Activated CD4-positive, alpha-beta T cell treated with anti-CD3 and anti-CD28 coated beads, Interleukin-2, amount 10 ng/mL, durations not matched to agents 7 days and 5 days (primary cell): ENCODE results near the gene CAMSAP3. TPM values are rescaled to one million over a fixed set of nuclear protein-coding genes. Genes with fewer than 3 reads are reported as not detected.

Experiments
- CTCF ChIA-PET: fragments of 350-600 bp; sonication (Branson Sonifier 250); formaldehyde crosslinking; loops from one replicate; lab custom pipeline; 2021; ENCODE audit warnings: antibody characterized with exemption; lab: Charles Lee
- POLR2A ChIA-PET: fragments of 350-600 bp; sonication (Branson Sonifier 250); formaldehyde crosslinking; loops from one replicate; lab custom pipeline; 2021; ENCODE audit warnings: antibody characterized with exemption; lab: Charles Lee
- DNase-seq: peaks from one replicate; pipeline ENCODE4 v3.0.0-alpha.2; 2020
- H3K27ac Mint-ChIP-seq: one replicate; pipeline ENCODE4 v1.8.0; 2021; ENCODE audit warnings: mild to moderate bottlenecking, moderate library complexity, mixed read lengths
- H3K27me3 Mint-ChIP-seq: one replicate; pipeline ENCODE4 v1.8.0; 2021; ENCODE audit warnings: mixed read lengths
- H3K36me3 Mint-ChIP-seq: one replicate; pipeline ENCODE4 v1.8.0; 2021; ENCODE audit warnings: low read depth, mixed read lengths
- H3K4me1 Mint-ChIP-seq: one replicate; pipeline ENCODE4 v1.8.0; 2021; ENCODE audit warnings: mixed read lengths
- H3K4me3 Mint-ChIP-seq: one replicate; pipeline ENCODE4 v1.8.0; 2021; ENCODE audit warnings: mild to moderate bottlenecking, moderate library complexity, mixed read lengths
- H3K9me3 Mint-ChIP-seq: one replicate; pipeline ENCODE4 v1.8.0; 2021; ENCODE audit warnings: mixed read lengths
- microRNA-seq: library from miRNA; unstranded; fragments of <30 nt; microRNA quantifications from one replicate; pipeline ENCODE4 v1.2.0, GENCODE V29; 2021; ENCODE audit warnings: borderline microRNAs expressed, borderline replicate concordance
- total RNA-seq, 2 experiments: library from RNA; stranded (reverse); gene quantifications; one replicate each; pipeline ENCODE4 v1.2.3, GENCODE V29; 2021

Gene CAMSAP3
- total RNA-seq, 2 experiments from 2014 or later, result 0.21 to 0.57 TPM

- H3K27ac Mint-ChIP-seq, result no peak overlapping the region
- H3K36me3 Mint-ChIP-seq, result no peaks in the 10 kb centered on the region
- ChIA-PET CTCF (interaction anchor here (0.9 to 2.8 kb wide), 2 partner anchors 17 to 25 kb away, joined by 3 to 12 read pairs; partner anchors contain the start of gene TRAPPC5), POLR2A (no interaction called here)
- peaks cover 2% of the 10 kb centered on the region for H3K27me3 Mint-ChIP-seq
- DNase-seq, result no peak
- H3K9me3 Mint-ChIP-seq, result no peaks in the 10 kb centered on the region
- H3K4me1 Mint-ChIP-seq, result peaks cover 35% of the 10 kb centered on the region
- no peak overlapping the region for H3K4me3 Mint-ChIP-seq
Measured at GRCh38 chr19:7655581-7655980, 59.9 kb downstream of the CAMSAP3 start.

DNA sequence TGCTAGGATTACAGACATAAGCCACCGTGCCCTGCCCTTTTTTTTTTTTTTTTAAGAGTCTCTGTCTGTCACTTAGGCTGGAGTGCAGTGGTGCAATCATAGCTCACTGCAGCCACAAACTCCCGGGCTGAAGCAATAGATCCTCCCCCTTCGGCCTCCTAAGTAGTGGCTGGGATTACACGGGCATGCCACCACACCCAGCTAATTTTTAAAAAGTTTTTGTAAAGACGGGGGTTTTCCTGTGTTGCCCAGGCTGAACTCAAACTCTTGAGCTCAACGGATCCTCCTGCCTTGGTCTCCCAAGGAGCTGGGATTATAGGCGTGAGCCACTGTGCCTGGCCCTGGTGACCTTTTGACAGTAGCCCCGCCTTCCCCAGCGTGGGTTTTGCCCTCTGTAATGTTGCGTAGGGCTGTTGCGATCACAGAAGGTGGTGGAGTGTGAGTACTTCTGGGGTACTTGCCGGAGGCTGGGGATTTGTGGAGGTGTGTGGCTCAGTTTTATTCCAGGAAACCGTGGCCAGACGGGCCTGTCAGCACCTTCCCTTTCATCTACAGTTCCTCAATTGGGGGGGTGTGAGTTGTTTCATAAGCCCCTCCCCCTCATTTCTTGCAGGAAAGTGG, 61.6 kb downstream of the CAMSAP3 start:
- Mint-ChIP-seq H3K9me3 (no peaks in the 10 kb centered on the region), H3K4me3 (no peak overlapping the region)
- no peak for DNase-seq

DNA sequence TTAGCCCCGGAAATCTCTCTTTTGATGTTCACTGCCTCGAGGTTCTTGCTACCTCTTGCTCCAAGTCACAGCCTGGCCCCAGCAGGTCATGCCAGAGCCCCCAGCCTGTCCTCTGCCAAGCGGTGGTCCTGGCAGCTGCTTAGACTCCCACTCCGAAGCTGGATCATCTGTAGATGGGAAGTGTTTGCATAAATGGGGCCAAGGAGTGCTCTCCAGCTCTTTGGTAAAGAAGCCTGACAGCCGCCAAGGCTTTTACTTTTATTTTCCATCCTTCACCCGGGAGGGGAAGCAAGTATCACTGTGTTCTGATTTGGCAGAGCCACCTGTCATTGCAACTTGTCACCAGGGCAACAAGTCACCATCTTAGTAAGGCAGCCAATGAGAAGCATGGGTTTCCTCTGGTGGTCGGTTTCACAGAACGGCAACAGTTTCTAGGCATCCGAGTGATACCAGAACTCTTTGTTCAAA, 62.6 kb downstream of the CAMSAP3 start:
- Mint-ChIP-seq H3K36me3 (no peaks in the 10 kb centered on the region), H3K27me3 (no peaks in the 10 kb centered on the region), H3K9me3 (no peaks in the 10 kb centered on the region), H3K27ac (peak overlapping the region; percentile 87), H3K4me3 (peak overlapping the region; percentile 71), H3K4me1 (peaks cover 23% of the 10 kb centered on the region)
- ChIA-PET CTCF (interaction anchor here (1.6 to 1.7 kb wide), 2 partner anchors 22 to 90 kb away, joined by 3 to 5 read pairs; partner anchors contain the start of gene TRAPPC5), POLR2A (no interaction called here)
- peak; percentile 74 for DNase-seq

More for the DNA sequence above, 61.6 kb downstream of the CAMSAP3 start:
- Mint-ChIP-seq H3K4me1 (peaks cover 31% of the 10 kb centered on the region), H3K36me3 (no peaks in the 10 kb centered on the region), H3K27me3 (no peaks in the 10 kb centered on the region), H3K27ac (peak overlapping the region; percentile 9)
- ChIA-PET POLR2A (no interaction called here), CTCF (interaction anchor here (0.6 to 1.7 kb wide), 5 partner anchors 15 to 536 kb away, joined by 3 to 5 read pairs (median 3); partner anchors contain the start of genes PCP2 and TRAPPC5)

GRCh38 chr19:7661744-7662538, 66.3 kb downstream of the CAMSAP3 start:
- DNase-seq, result no peak
- Mint-ChIP-seq H3K4me3 (no peak overlapping the region), H3K27me3 (peaks cover 3% of the 10 kb centered on the region), H3K4me1 (peaks cover 21% of the 10 kb centered on the region), H3K27ac (no peak overlapping the region), H3K36me3 (no peaks in the 10 kb centered on the region), H3K9me3 (no peaks in the 10 kb centered on the region)
- ChIA-PET POLR2A (no interaction called here), CTCF (interaction anchor here (0.5 to 2.9 kb wide), 3 partner anchors 19 to 167 kb away, joined by 3 to 13 read pairs (median 3); partner anchors contain the start of genes STXBP2 and TRAPPC5)

DNA sequence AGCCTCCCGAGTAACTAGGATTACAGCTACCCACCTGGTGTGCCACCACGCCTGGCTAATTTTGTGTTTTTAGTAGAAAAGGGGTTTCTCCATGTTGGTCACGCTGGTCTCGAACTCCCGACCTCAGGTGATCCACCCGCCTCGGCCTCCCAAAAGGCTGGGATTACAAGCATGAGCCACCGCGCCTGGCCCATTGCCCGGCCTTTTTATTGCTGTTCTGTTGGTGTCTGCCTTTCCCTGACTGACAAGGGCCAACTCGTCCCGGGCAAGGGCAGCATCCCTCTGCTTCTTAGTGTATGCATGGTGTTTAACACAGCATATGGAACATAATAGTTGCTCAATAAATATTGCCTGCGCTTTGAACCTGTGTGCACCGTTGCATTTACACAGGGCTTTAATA, 67.0 kb downstream of the CAMSAP3 start:
- Mint-ChIP-seq H3K9me3 (no peaks in the 10 kb centered on the region), H3K36me3 (no peaks in the 10 kb centered on the region), H3K27me3 (peaks cover 4% of the 10 kb centered on the region), H3K4me1 (peaks cover 14% of the 10 kb centered on the region), H3K4me3 (no peak overlapping the region), H3K27ac (no peak overlapping the region)
- POLR2A ChIA-PET, result no interaction called here
- CTCF ChIA-PET, result interaction anchor here (0.6 to 2.9 kb wide), 2 partner anchors 18 kb away, joined by 3 to 13 read pairs; partner anchors contain the start of gene TRAPPC5
- no peak for DNase-seq

DNA sequence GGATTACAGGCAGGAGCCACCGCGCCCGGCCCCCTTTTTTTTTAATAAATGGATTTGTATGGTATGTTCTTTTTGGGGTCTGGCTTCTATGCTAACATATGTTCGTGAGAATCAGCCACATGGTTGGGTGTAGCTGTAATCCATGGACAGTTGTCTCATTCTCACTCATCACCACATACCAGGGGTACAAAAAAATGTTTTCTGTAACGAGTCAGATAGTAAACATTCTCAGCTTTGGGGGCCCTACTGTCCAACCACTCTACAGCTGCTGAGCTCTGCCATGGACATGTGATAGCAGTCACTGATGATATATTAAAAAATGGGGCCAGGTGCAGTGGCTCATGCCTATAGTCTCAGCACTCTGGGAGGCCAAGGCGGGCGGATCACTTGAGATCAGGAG, 68.0 kb downstream of the CAMSAP3 start:
- POLR2A ChIA-PET, result no interaction called here
- no peak overlapping the region for H3K27ac Mint-ChIP-seq
- no peak overlapping the region for H3K4me3 Mint-ChIP-seq
- no peaks in the 10 kb centered on the region for H3K9me3 Mint-ChIP-seq
- H3K27me3 Mint-ChIP-seq, result peaks cover 7% of the 10 kb centered on the region
- CTCF ChIA-PET, result interaction anchor here (0.8 to 2.0 kb wide), 3 partner anchors 11 to 26 kb away, joined by 3 to 6 read pairs (median 4); partner anchors contain the start of gene TRAPPC5
- no peaks in the 10 kb centered on the region for H3K36me3 Mint-ChIP-seq
- DNase-seq, result no peak
- peaks cover 4% of the 10 kb centered on the region for H3K4me1 Mint-ChIP-seq

GRCh38 chr19:7665076-7665475, 69.4 kb downstream of the CAMSAP3 start:
- Mint-ChIP-seq H3K27me3 (peaks cover 13% of the 10 kb centered on the region), H3K9me3 (no peaks in the 10 kb centered on the region), H3K36me3 (no peaks in the 10 kb centered on the region), H3K27ac (no peak overlapping the region), H3K4me3 (no peak overlapping the region), H3K4me1 (peaks cover 6% of the 10 kb centered on the region)
- no peak for DNase-seq
- CTCF ChIA-PET, result interaction anchor here (2.0 kb wide), 1 partner anchor 16 kb away, joined by 6 read pairs; the partner anchor contains the start of gene TRAPPC5
- POLR2A ChIA-PET, result no interaction called here

Small RNA genes lying within 50 kb of the gene (microRNA-seq; reads per million reads assigned to microRNA genes)
- not detected for gene MIR6792

Other genes starting within 250 kb of the CAMSAP3 start
- gene ARHGEF18, start 246.9 kb upstream of the CAMSAP3 start, total RNA-seq, result 10 to 100 TPM; 78.3 to 88.2 TPM
- gene PEX11G, start 106.8 kb upstream of the CAMSAP3 start, total RNA-seq, result under 1 TPM; 0.46 to 0.67 TPM
- gene ZNF358, start 79.8 kb upstream of the CAMSAP3 start, total RNA-seq, result 1 to 10 TPM; 6.5 to 6.7 TPM
- 10 to 100 TPM; 13.2 to 14.8 TPM for gene MCOLN1, start 73.2 kb upstream of the CAMSAP3 start, total RNA-seq
- 100 to 1,000 TPM; 117 to 126 TPM for gene PNPLA6, start 60.1 kb upstream of the CAMSAP3 start, total RNA-seq
- 10 to 100 TPM; 46.0 to 50.0 TPM for gene XAB2, start 33.7 kb downstream of the CAMSAP3 start, total RNA-seq
- 100 to 1,000 TPM; 108 to 169 TPM for gene PET100, start 33.9 kb downstream of the CAMSAP3 start, total RNA-seq
- gene PCP2, start 37.9 kb downstream of the CAMSAP3 start, total RNA-seq, result 1 to 10 TPM in 1 of 2 experiments, under 1 TPM in 1; 0.82 to 1.2 TPM
- gene STXBP2, start 41.2 kb downstream of the CAMSAP3 start, total RNA-seq, result 100 to 1,000 TPM; 131 to 158 TPM
- gene RETN, start 73.2 kb downstream of the CAMSAP3 start, total RNA-seq, result not detected
- not detected for gene MCEMP1, start 81.2 kb downstream of the CAMSAP3 start, total RNA-seq
- 100 to 1,000 TPM; 105 to 106 TPM for gene TRAPPC5, start 85.0 kb downstream of the CAMSAP3 start, total RNA-seq
- under 1 TPM; 0.23 to 0.30 TPM for gene FCER2, start 106.3 kb downstream of the CAMSAP3 start, total RNA-seq
- gene CLEC4G, start 136.2 kb downstream of the CAMSAP3 start, total RNA-seq, result not detected
- gene CD209, start 151.7 kb downstream of the CAMSAP3 start, total RNA-seq, result not detected
- not detected for gene CLEC4M, start 167.4 kb downstream of the CAMSAP3 start, total RNA-seq
- gene EVI5L, start 234.4 kb downstream of the CAMSAP3 start, total RNA-seq, result 10 to 100 TPM in 1 of 2 experiments, 1 to 10 TPM in 1; 9.7 to 11.2 TPM